HEK293T (cell line): ENCODE results near the gene CKMT2.

Source experiments
- CTCF ChIA-PET: fragments of 350-600 bp; formaldehyde crosslinking; extraction: SDS; loops from one replicate; lab custom pipeline; 2021; ENCODE audit warnings: antibody characterized with exemption, inconsistent platforms; lab: Yijun Ruan, JAX
- POLR2A ChIA-PET: fragments of 350-600 bp; formaldehyde crosslinking; extraction: SDS; loops from one replicate; lab custom pipeline; 2020; ENCODE audit warnings: antibody characterized with exemption, inconsistent platforms; lab: Yijun Ruan, JAX
- DNase-seq: peaks from one replicate; pipeline ENCODE4 v3.0.0; 2012; ENCODE audit warnings: mixed read lengths; ENCODE audit errors: extremely low spot score
- ARNT ChIP-seq: fragments of 450-650 bp; IDR thresholded peaks from 2 replicates; pipeline ENCODE4 v1.6.1; 2017; ENCODE audit warnings: mild to moderate bottlenecking
- BHLHE40 ChIP-seq: fragments of 450-650 bp; IDR thresholded peaks from 2 replicates; pipeline ENCODE4 v1.6.1; 2016; ENCODE audit warnings: mild to moderate bottlenecking, moderate library complexity, borderline replicate concordance
- CTBP1 ChIP-seq: fragments of 450-650 bp; IDR thresholded peaks from 2 replicates; pipeline ENCODE4 v1.6.1; 2016; ENCODE audit warnings: borderline replicate concordance
- ELF4 ChIP-seq: fragments of 450-650 bp; IDR thresholded peaks from 2 replicates; pipeline ENCODE4 v1.6.1; 2017; ENCODE audit warnings: antibody characterized with exemption
- FOXA1 ChIP-seq: fragments of 450-650 bp; IDR thresholded peaks from 2 replicates; pipeline ENCODE4 v1.6.1; 2016; ENCODE audit warnings: mild to moderate bottlenecking
- FOXK2 ChIP-seq: fragments of 450-650 bp; IDR thresholded peaks from 2 replicates; pipeline ENCODE4 v1.6.1; 2016; ENCODE audit warnings: mild to moderate bottlenecking
- FOXM1 ChIP-seq: fragments of 450-650 bp; IDR thresholded peaks from 2 replicates; pipeline ENCODE4 v1.6.1; 2017; ENCODE audit warnings: mild to moderate bottlenecking, borderline replicate concordance
- HDGF ChIP-seq: fragments of 450-650 bp; IDR thresholded peaks from 2 replicates; pipeline ENCODE4 v1.6.1; 2017; ENCODE audit warnings: antibody characterized with exemption, borderline replicate concordance
- L3MBTL2 ChIP-seq: fragments of 450-650 bp; conservative IDR thresholded peaks from 2 replicates; pipeline ENCODE4 v1.6.1; 2016; ENCODE audit warnings: mild to moderate bottlenecking
- LEF1 ChIP-seq: fragments of 450-650 bp; IDR thresholded peaks from 2 replicates; pipeline ENCODE4 v1.6.1; 2017; ENCODE audit warnings: mild to moderate bottlenecking, borderline replicate concordance
- NFRKB ChIP-seq: fragments of 450-650 bp; IDR thresholded peaks from 2 replicates; pipeline ENCODE4 v1.6.1; 2016; ENCODE audit warnings: mild to moderate bottlenecking, moderate library complexity
- PKNOX1 ChIP-seq: fragments of 450-650 bp; IDR thresholded peaks from 2 replicates; pipeline ENCODE4 v1.6.1; 2016
- SP1 ChIP-seq: fragments of 450-650 bp; IDR thresholded peaks from 2 replicates; pipeline ENCODE4 v1.6.1; 2017
- SUZ12 ChIP-seq: fragments of 450-650 bp; IDR thresholded peaks from 2 replicates; pipeline ENCODE4 v1.6.1; 2016; ENCODE audit warnings: mild to moderate bottlenecking
- TARDBP ChIP-seq: fragments of 450-650 bp; IDR thresholded peaks from 2 replicates; pipeline ENCODE4 v1.6.1; 2016
- ZNF384 ChIP-seq: fragments of 450-650 bp; IDR thresholded peaks from 2 replicates; pipeline ENCODE4 v1.6.1; 2016

The CKMT2 gene

GRCh38 chr5:81314581-81314980 is 81.5 kb downstream of the CKMT2 start:
- ChIA-PET POLR2A (interaction anchor here (2.0 kb wide), 1 partner anchor 13 kb away, joined by 10 read pairs; the partner anchor contains the start of gene ZCCHC9), CTCF (no interaction called here)
- DNase-seq = no peak
- no peak for TF ChIP-seq PKNOX1
- TF ChIP-seq ARNT = no peak
- TF ChIP-seq L3MBTL2 = no peak
- no peak for TF ChIP-seq FOXK2
- no peak for TF ChIP-seq CTBP1
- no peak for TF ChIP-seq NFRKB
- no peak for TF ChIP-seq ELF4
- no peak for TF ChIP-seq LEF1
- TF ChIP-seq TARDBP = no peak
- no peak for TF ChIP-seq FOXA1
- no peak for TF ChIP-seq HDGF
- TF ChIP-seq SP1 = no peak
- no peak for TF ChIP-seq ZNF384
- no peak for TF ChIP-seq BHLHE40
- TF ChIP-seq SUZ12 = no peak

GRCh38 chr5:81315336-81315735 is 82.2 kb downstream of the CKMT2 start:
- no peak for DNase-seq
- CTCF ChIA-PET = no interaction called here
- POLR2A ChIA-PET = interaction anchor here (2.0 kb wide), 1 partner anchor 14 kb away, joined by 10 read pairs; the partner anchor contains the start of gene ZCCHC9
- TF ChIP-seq ARNT (no peak), TARDBP (no peak), ZNF384 (no peak), FOXK2 (no peak), SP1 (no peak), SUZ12 (no peak), PKNOX1 (no peak), FOXA1 (no peak), ELF4 (no peak), FOXM1 (no peak), L3MBTL2 (no peak), CTBP1 (no peak)

- ChIA-PET POLR2A (interaction anchor here (2.0 kb wide), 1 partner anchor 15 kb away, joined by 10 read pairs; the partner anchor contains the start of gene ZCCHC9), CTCF (no interaction called here)
- DNase-seq = no peak
- TF ChIP-seq FOXM1 (no peak), LEF1 (no peak), BHLHE40 (no peak), ZNF384 (no peak), TARDBP (no peak), NFRKB (no peak), SUZ12 (no peak), L3MBTL2 (no peak), SP1 (no peak), FOXA1 (no peak), ARNT (no peak), CTBP1 (no peak), PKNOX1 (no peak), HDGF (no peak), FOXK2 (no peak), ELF4 (no peak)
These were observed 82.7 kb downstream of the CKMT2 start for GRCh38 chr5:81315830-81316229.
